LNCAP (cell line): ENCODE data around the gene TAL2.

ENCODE experiments used
- CTCF ChIP-seq: fragments of 450-650 bp; IDR thresholded peaks from 2 replicates; pipeline ENCODE4 v1.5.1; 2017; ENCODE audit warnings: mild to moderate bottlenecking

Gene TAL2

GRCh38 chr9:105662184-105663104 lies at the start of gene TAL2:
TAL2 (plus strand) TSS chr9:105662457; CDS start chr9:105662497, 40 bp downstream.
- no peak for TF ChIP-seq CTCF

GRCh38 chr9:105621001-105621400 lies 41.3 kb upstream of the TAL2 start:
- no peak for TF ChIP-seq CTCF

GRCh38 chr9:105625088-105625487 lies 37.2 kb upstream of the TAL2 start:
- no peak for TF ChIP-seq CTCF

- no peak for TF ChIP-seq CTCF
Observed at GRCh38 chr9:105632807-105633206, 29.4 kb upstream of the TAL2 start.

- no peak for TF ChIP-seq CTCF
Observed at GRCh38 chr9:105633411-105633810, 28.8 kb upstream of the TAL2 start.

GRCh38 chr9:105636331-105636730 lies 25.9 kb upstream of the TAL2 start:
- TF ChIP-seq CTCF, result no peak

- peak; percentile 68 for TF ChIP-seq CTCF
Observed at GRCh38 chr9:105637787-105638395, 24.4 kb upstream of the TAL2 start.
